ENCODE data around the gene KIAA0753. TPM values are rescaled to one million over a fixed set of nuclear protein-coding genes. Genes with fewer than 3 reads are reported as not detected.

Gene KIAA0753
- total RNA-seq, 4 donors from 2014 or later = 8.1 to 19.6 (median 13.8) TPM

GRCh38 chr17:6588165-6588564 is 52.3 kb downstream of the KIAA0753 start:
- TF ChIP-seq POLR2A (IDR thresholded peaks at IDR 0.05) (no peak), CTCF (IDR thresholded peaks at IDR 0.05) (no peak)
- H3K4me3 ChIP-seq (ENCODE audit: low read depth, poor library complexity, severe bottlenecking) = no peak overlapping the region
- 96 to 97% methylated on average over 5 of the region's 5 CpGs for WGBS, 2 donors
- intact Hi-C loops (cut with DNase I; ENCODE audit: low total_unique reads) = no loop called here
- no peak for DNase-seq (ENCODE audit: low spot score in 2 of 2)

GRCh38 chr17:6587310-6587709 is 53.2 kb downstream of the KIAA0753 start:
- TF ChIP-seq CTCF (IDR thresholded peaks at IDR 0.05) (no peak), POLR2A (IDR thresholded peaks at IDR 0.05) (no peak)
- intact Hi-C loops (cut with DNase I; ENCODE audit: low total_unique reads) = no loop called here
- no peak for DNase-seq (ENCODE audit: low spot score in 2 of 2)
- 90 to 91% methylated on average over 4 of the region's 4 CpGs for WGBS, 2 donors
- H3K4me3 ChIP-seq (ENCODE audit: low read depth, poor library complexity, severe bottlenecking) = no peak overlapping the region

- WGBS, 2 donors = 98 to 100% methylated on average over 4 of the region's 4 CpGs
- intact Hi-C loops (cut with DNase I; ENCODE audit: low total_unique reads) = no loop called here
- no peak overlapping the region for H3K4me3 ChIP-seq (ENCODE audit: low read depth, poor library complexity, severe bottlenecking)
- TF ChIP-seq POLR2A (IDR thresholded peaks at IDR 0.05) = no peak
- no peak for DNase-seq (ENCODE audit: low spot score in 2 of 2)
These were observed 57.1 kb downstream of the KIAA0753 start for GRCh38 chr17:6583411-6583810.

- H3K4me3 ChIP-seq (ENCODE audit: low read depth, poor library complexity, severe bottlenecking) = no peak overlapping the region
- intact Hi-C loops (cut with DNase I; ENCODE audit: low total_unique reads) = no loop called here
- WGBS, 2 donors = 88 to 97% methylated on average over 9 of the region's 9 CpGs
- DNase-seq (ENCODE audit: low spot score in 2 of 2) = no peak
- TF ChIP-seq CTCF (IDR thresholded peaks at IDR 0.05) = no peak
- TF ChIP-seq POLR2A (IDR thresholded peaks at IDR 0.05) = no peak
These were observed 59.9 kb downstream of the KIAA0753 start for GRCh38 chr17:6580625-6581024.

GRCh38 chr17:6578491-6578890 is 62.0 kb downstream of the KIAA0753 start:
- no peak for DNase-seq (ENCODE audit: low spot score in 2 of 2)
- WGBS, 2 donors = 71 to 76% methylated on average over 6 of the region's 6 CpGs
- intact Hi-C loops (cut with DNase I; ENCODE audit: low total_unique reads) = no loop called here
- TF ChIP-seq CTCF (IDR thresholded peaks at IDR 0.05) = no peak
- no peak for TF ChIP-seq POLR2A (IDR thresholded peaks at IDR 0.05)
- H3K4me3 ChIP-seq (ENCODE audit: low read depth, poor library complexity, severe bottlenecking) = no peak overlapping the region

GRCh38 chr17:6577686-6578263 is 62.7 kb downstream of the KIAA0753 start:
- DNase-seq (ENCODE audit: low spot score in 2 of 2) = peak in 1 of 2 donors; percentile 61
- intact Hi-C loops (cut with DNase I; ENCODE audit: low total_unique reads) = no loop called here
- H3K4me3 ChIP-seq (ENCODE audit: low read depth, poor library complexity, severe bottlenecking) = no peak overlapping the region
- no peak for TF ChIP-seq POLR2A (IDR thresholded peaks at IDR 0.05)
- TF ChIP-seq CTCF (IDR thresholded peaks at IDR 0.05) = no peak
- WGBS, 2 donors = 46 to 71% methylated on average over 7 of the region's 7 CpGs

Data from lower leg skin (tissue), 4 donors.